Measurements from ENCODE around the gene MS4A10. TPM values are rescaled to one million over a fixed set of nuclear protein-coding genes. Genes with fewer than 3 reads are reported as not detected.
A peak's percentile ranks its signal among the peaks of the same experiment; 100 is the strongest.

MS4A10 gene
- total and polyA plus RNA-seq, 9 of the 15 experiments (the other 6 are each of a cell fraction or from before 2014, with no cell fraction given) = not detected

DNA sequence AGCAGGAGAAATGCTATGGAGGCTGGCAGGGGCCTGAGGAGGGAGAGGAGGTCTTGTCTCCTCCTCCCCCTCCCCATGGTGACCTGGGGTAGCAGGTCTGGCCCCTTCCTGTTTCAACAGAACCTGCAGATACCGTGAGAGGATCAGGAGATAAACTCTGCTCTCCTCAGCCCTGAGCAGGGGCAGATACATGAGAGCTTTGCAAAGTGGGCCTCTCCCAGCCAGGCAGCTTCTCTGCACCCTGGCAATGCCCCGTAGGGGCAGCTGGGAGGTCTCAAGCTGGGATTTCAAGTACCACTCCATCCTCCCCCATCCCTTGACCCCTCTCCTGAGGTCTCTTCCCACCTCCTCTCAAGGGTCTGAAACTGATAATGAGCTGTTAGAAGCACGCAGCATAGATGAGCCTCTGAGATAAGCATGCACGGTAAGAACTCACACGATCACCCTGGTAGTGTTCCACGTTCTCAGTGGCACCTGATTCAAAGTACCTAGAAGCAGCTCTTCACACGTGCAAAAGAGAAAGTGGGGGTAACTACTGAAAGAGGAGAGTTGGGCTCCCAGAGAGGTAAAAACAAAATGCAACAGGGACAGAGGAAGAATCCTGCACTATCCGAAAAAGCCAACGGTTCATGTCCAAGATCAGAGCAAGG lies 51.9 kb downstream of the MS4A10 start:
- DNase-seq (ENCODE audit: extremely low read depth in 1 of 4, low spot score in 3 of 4) = no peak
- POLR2A ChIA-PET = interaction anchor here (0.6 to 1.7 kb wide), 6 partner anchors 9 to 1063 kb away, joined by 3 to 6 read pairs (median 4); no protein-coding TSS in a partner anchor

More for the DNA sequence above, 51.9 kb downstream of the MS4A10 start:
- FAIRE-seq (no peak), ATAC-seq (no peak)
- TF ChIP-seq U2AF2 (optimal IDR thresholded peaks at IDR 0.05; ENCODE audit: low read depth, low read length) = no peak
- no peak for TF ChIP-seq DNMT1 (IDR thresholded peaks at IDR 0.05)
- no peak for TF ChIP-seq PML (IDR thresholded peaks at IDR 0.05; ENCODE audit: low read length)
- no peak for TF ChIP-seq XRCC4 (IDR thresholded peaks at IDR 0.05; ENCODE audit: extremely low read depth, insufficient read depth, insufficient read length)
- no peak for TF ChIP-seq SRF (CRISPR knock-in tag; IDR thresholded peaks at IDR 0.05)
- TF ChIP-seq, protein P1, sequence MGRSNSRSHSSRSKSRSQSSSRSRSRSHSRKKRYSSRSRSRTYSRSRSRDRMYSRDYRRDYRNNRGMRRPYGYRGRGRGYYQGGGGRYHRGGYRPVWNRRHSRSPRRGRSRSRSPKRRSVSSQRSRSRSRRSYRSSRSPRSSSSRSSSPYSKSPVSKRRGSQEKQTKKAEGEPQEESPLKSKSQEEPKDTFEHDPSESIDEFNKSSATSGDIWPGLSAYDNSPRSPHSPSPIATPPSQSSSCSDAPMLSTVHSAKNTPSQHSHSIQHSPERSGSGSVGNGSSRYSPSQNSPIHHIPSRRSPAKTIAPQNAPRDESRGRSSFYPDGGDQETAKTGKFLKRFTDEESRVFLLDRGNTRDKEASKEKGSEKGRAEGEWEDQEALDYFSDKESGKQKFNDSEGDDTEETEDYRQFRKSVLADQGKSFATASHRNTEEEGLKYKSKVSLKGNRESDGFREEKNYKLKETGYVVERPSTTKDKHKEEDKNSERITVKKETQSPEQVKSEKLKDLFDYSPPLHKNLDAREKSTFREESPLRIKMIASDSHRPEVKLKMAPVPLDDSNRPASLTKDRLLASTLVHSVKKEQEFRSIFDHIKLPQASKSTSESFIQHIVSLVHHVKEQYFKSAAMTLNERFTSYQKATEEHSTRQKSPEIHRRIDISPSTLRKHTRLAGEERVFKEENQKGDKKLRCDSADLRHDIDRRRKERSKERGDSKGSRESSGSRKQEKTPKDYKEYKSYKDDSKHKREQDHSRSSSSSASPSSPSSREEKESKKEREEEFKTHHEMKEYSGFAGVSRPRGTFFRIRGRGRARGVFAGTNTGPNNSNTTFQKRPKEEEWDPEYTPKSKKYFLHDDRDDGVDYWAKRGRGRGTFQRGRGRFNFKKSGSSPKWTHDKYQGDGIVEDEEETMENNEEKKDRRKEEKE (IDR thresholded peaks at IDR 0.05; ENCODE audit: borderline replicate concordance in 1 of 2, control insufficient read depth in 1 of 2, low read depth in 2 of 2, low read length in 1 of 2) = no peak
- TF ChIP-seq SRSF1 (IDR thresholded peaks at IDR 0.05; ENCODE audit: low read depth, low read length) = no peak
- no peak for TF ChIP-seq ZNF224 (CRISPR knock-in tag; IDR thresholded peaks at IDR 0.05)
- no peak for TF ChIP-seq HDAC6 (IDR thresholded peaks at IDR 0.05; ENCODE audit: low read depth, low read length)
- no peak for TF ChIP-seq HOXB6 (CRISPR knock-in tag; IDR thresholded peaks at IDR 0.05; ENCODE audit: borderline replicate concordance)
- TF ChIP-seq ARHGAP35 (IDR thresholded peaks at IDR 0.05; ENCODE audit: partially characterized antibody) = no peak
- peaks cover 2% of the 10 kb centered on the region for H3K79me2 ChIP-seq (ENCODE audit: control insufficient read depth, insufficient read depth, low read length)
- WGBS (ENCODE audit: insufficient coverage, low coverage, missing lambda C conversion rate) = 13% methylated on average over 9 of the region's 9 CpGs
- H3K9me3 ChIP-seq (replicated peaks; ENCODE audit: control insufficient read depth, insufficient read depth, low read depth, low read length) = no peaks in the 10 kb centered on the region
- no peaks in the 10 kb centered on the region for H4K20me1 ChIP-seq (replicated peaks; ENCODE audit: control insufficient read depth, insufficient read depth, low read length)
- no peak overlapping the region for H3K4me2 ChIP-seq (ENCODE audit: insufficient read depth, low read length)
- CTCF ChIA-PET (ENCODE audit: low intra/inter-chr PET ratio) = no interaction called here
- BruUV-seq (replicated peaks) = no TSS peak
- no peaks in the 10 kb centered on the region for H3K36me3 ChIP-seq (ENCODE audit: control insufficient read depth, insufficient read depth, low read length)
- in situ Hi-C loops (cut with MboI) (loop anchor here (5.0 kb wide), 2 partner anchors 55 to 340 kb away; no protein-coding TSS in a partner anchor), intact Hi-C loops (cut with micrococcal nuclease) (no loop called here)
- peaks cover 19 to 20% of the 10 kb centered on the region in 2 experiments for H3K4me1 ChIP-seq (replicated peaks in 1 of 2; ENCODE audit: control insufficient read depth in 2 of 2, insufficient read depth in 2 of 2, low read length in 2 of 2)
- peak overlapping the region in 1 of 2 experiments; percentile 38; a peak in 1 of 4 replicates for H3K9ac ChIP-seq (ENCODE audit: insufficient read depth in 1 of 2, low read depth in 2 of 2, low read length in 2 of 2)
- no peak overlapping the region for H3K27ac ChIP-seq (ENCODE audit: extremely low read depth, low read depth, low read length)
- H3K27me3 ChIP-seq (ENCODE audit: control insufficient read depth in 2 of 2, insufficient read depth in 2 of 2, low read length in 2 of 2) = no peaks in the 10 kb centered on the region
- H3K4me3 ChIP-seq = no peak overlapping the region
- no peak overlapping the region for H2AFZ ChIP-seq (ENCODE audit: low read depth, low read length)
- no peaks in the 10 kb centered on the region for H3K9me1 ChIP-seq (ENCODE audit: control insufficient read depth, insufficient read depth, low read length)
